ENCODE measurements around the gene ARHGDIB. TPM values are rescaled to one million over a fixed set of nuclear protein-coding genes. Genes with fewer than 3 reads are reported as not detected.
A peak's percentile ranks its signal among the peaks of the same experiment; 100 is the strongest.

Gene ARHGDIB
- polyA plus RNA-seq (2013, experiment 1 of 2; ENCODE audit: insufficient read length): 55.1 TPM
- 29.9 TPM for polyA plus RNA-seq (2013, experiment 2 of 2; ENCODE audit: insufficient read length)

- peak; percentile 16 for DNase-seq
Observed at GRCh38 chr12:14961466-14962152, at the start of gene ARHGDIB. TSS of gene ARHGDIB (minus strand) at chr12:14961601. CDS start at chr12:14950712, 10,889 bp downstream.

- no peak for DNase-seq
Observed at GRCh38 chr12:15011162-15011561, 49.8 kb upstream of the ARHGDIB start.

- no peak for DNase-seq
Observed at GRCh38 chr12:15007551-15007950, 46.1 kb upstream of the ARHGDIB start.

GRCh38 chr12:15005064-15005463 is 43.7 kb upstream of the ARHGDIB start:
- DNase-seq: no peak

GRCh38 chr12:15004421-15004820 is 43.0 kb upstream of the ARHGDIB start:
- DNase-seq: no peak

GRCh38 chr12:15001733-15002382 is 40.5 kb upstream of the ARHGDIB start:
- peak; percentile 19 for DNase-seq

GRCh38 chr12:15000575-15000974 is 39.2 kb upstream of the ARHGDIB start:
- DNase-seq: no peak

GRCh38 chr12:14999695-15000365 is 38.4 kb upstream of the ARHGDIB start:
- peak; percentile 61 for DNase-seq

- DNase-seq: no peak
Observed at GRCh38 chr12:14999021-14999694, 37.8 kb upstream of the ARHGDIB start.

- DNase-seq: no peak
Observed at GRCh38 chr12:14997998-14998397, 36.6 kb upstream of the ARHGDIB start.

- peak; percentile 65 for DNase-seq
Observed at GRCh38 chr12:14995583-14996425, 34.4 kb upstream of the ARHGDIB start.

- DNase-seq: no peak
Observed at GRCh38 chr12:14994610-14995009, 33.2 kb upstream of the ARHGDIB start.

GRCh38 chr12:14993537-14994266 is 32.3 kb upstream of the ARHGDIB start:
- DNase-seq: peak; percentile 72

- DNase-seq: peak; percentile 30
Observed at GRCh38 chr12:14993117-14993516, 31.7 kb upstream of the ARHGDIB start.

GRCh38 chr12:14992673-14993072 is 31.3 kb upstream of the ARHGDIB start:
- DNase-seq: no peak

- DNase-seq: no peak
Observed at GRCh38 chr12:14991069-14991468, 29.7 kb upstream of the ARHGDIB start.

GRCh38 chr12:14989790-14990189 is 28.4 kb upstream of the ARHGDIB start:
- no peak for DNase-seq

- DNase-seq: no peak
Observed at GRCh38 chr12:14988035-14988434, 26.6 kb upstream of the ARHGDIB start.

GRCh38 chr12:14986449-14986848 is 25.0 kb upstream of the ARHGDIB start:
- DNase-seq: no peak

- no peak for DNase-seq
Observed at GRCh38 chr12:14984766-14985285, 23.4 kb upstream of the ARHGDIB start.

- DNase-seq: no peak
Observed at GRCh38 chr12:14984036-14984435, 22.6 kb upstream of the ARHGDIB start.
